Measurements from ENCODE around the gene ZNF565.

- TF ChIP-seq CTCF (IDR thresholded peaks at IDR 0.05) (no peak), POLR2A (IDR thresholded peaks at IDR 0.05) (no peak)
Measured at GRCh38 chr19:36236946-36237310, 22.5 kb upstream of the ZNF565 start.

Data from sigmoid colon (tissue), 3 donors.